ENCODE measurements around the gene TMTC1.

DNA sequence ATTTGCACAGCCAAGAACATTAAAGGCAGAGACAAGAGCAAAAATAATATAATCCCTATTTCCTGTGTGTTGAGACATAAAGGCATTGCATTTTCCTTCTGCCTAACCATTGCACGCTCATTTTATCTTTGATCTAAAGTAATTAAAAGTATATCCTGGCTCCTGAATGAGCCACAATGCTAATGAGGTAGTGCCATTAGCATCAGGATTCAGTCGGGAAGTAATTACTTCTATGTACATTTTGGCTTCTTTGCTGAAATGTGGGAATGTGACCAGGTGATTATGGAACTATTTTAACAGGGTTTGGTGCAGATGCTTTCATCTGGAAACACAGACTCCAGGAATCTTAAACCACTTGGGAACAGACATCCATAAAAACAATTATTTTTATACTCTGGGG is 77.4 kb downstream of the TMTC1 start:
- no peak for TF ChIP-seq CTCF (IDR thresholded peaks at IDR 0.05 in 8 of 11, conservative IDR thresholded peaks at IDR 0.05 in 3 of 11)
- TF ChIP-seq POLR2A (IDR thresholded peaks at IDR 0.05) = no peak
- TF ChIP-seq POLR2AphosphoS5 (IDR thresholded peaks at IDR 0.05) = no peak

All from spleen (tissue), 7 donors.